ENCODE results near the gene NRIP3. TPM values are rescaled to one million over a fixed set of nuclear protein-coding genes. Genes with fewer than 3 reads are reported as not detected.
"Not testable (repeated sequence)": the region's sequence is repeated elsewhere in the genome, so short reads cannot be mapped to it uniquely, and the experiment has no call there.

The NRIP3 gene
- total RNA-seq, 4 donors from 2014 or later, result 0.23 to 2.7 (median 0.89) TPM

DNA sequence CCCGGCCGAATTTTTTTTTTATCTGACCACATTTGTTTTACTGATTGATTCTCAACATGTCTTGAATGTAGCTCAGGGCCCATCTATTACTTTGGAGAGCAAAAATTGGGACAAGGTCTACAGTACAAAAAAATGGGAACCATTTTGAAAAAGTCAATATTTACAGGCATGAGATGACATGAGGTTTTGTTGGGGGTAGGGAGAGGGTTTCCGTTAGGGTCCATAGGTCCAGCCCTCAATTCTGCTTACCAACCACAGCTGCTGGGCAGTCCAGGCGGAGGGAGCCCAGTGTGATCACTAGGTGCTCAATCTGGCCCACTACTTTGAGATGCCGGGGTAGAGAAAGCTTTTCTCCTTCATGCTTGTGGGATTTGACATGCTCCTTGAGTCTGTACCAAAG is 18.3 kb downstream of the NRIP3 start:
- no peaks in the 10 kb centered on the region for H3K4me1 ChIP-seq
- H3K4me3 ChIP-seq, result no peak overlapping the region
- no peaks in the 10 kb centered on the region for H3K9me3 ChIP-seq
- TF ChIP-seq POLR2AphosphoS5 (IDR thresholded peaks at IDR 0.05), result no peak
- TF ChIP-seq POLR2A (IDR thresholded peaks at IDR 0.05), result no peak
- TF ChIP-seq, protein P1, sequence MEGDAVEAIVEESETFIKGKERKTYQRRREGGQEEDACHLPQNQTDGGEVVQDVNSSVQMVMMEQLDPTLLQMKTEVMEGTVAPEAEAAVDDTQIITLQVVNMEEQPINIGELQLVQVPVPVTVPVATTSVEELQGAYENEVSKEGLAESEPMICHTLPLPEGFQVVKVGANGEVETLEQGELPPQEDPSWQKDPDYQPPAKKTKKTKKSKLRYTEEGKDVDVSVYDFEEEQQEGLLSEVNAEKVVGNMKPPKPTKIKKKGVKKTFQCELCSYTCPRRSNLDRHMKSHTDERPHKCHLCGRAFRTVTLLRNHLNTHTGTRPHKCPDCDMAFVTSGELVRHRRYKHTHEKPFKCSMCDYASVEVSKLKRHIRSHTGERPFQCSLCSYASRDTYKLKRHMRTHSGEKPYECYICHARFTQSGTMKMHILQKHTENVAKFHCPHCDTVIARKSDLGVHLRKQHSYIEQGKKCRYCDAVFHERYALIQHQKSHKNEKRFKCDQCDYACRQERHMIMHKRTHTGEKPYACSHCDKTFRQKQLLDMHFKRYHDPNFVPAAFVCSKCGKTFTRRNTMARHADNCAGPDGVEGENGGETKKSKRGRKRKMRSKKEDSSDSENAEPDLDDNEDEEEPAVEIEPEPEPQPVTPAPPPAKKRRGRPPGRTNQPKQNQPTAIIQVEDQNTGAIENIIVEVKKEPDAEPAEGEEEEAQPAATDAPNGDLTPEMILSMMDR (IDR thresholded peaks at IDR 0.05), result no peak
- no peak for TF ChIP-seq EP300 (IDR thresholded peaks at IDR 0.05)
- 94% methylated on average over 5 of the region's 5 CpGs for WGBS
- no peaks in the 10 kb centered on the region for H3K27me3 ChIP-seq
- H3K27ac ChIP-seq, result no peak overlapping the region
- DNase-seq (ENCODE audit: low spot score in 2 of 2), result no peak
- H3K36me3 ChIP-seq, result no peaks in the 10 kb centered on the region

GRCh38 chr11:8983552-8983951 is 20.2 kb downstream of the NRIP3 start:
- no peak for TF ChIP-seq POLR2A (IDR thresholded peaks at IDR 0.05)
- TF ChIP-seq, protein P1 (IDR thresholded peaks at IDR 0.05), result no peak
- TF ChIP-seq POLR2AphosphoS5 (IDR thresholded peaks at IDR 0.05), result no peak
- no peak for TF ChIP-seq EP300 (IDR thresholded peaks at IDR 0.05)
- 75% methylated on average over 2 of the region's 2 CpGs for WGBS
- Histone ChIP-seq H3K4me1 (no peaks in the 10 kb centered on the region), H3K36me3 (no peaks in the 10 kb centered on the region), H3K27me3 (no peaks in the 10 kb centered on the region), H3K9me3 (no peaks in the 10 kb centered on the region), H3K27ac (no peak overlapping the region), H3K4me3 (no peak overlapping the region)
- DNase-seq (ENCODE audit: low spot score in 2 of 2), result no peak

DNA sequence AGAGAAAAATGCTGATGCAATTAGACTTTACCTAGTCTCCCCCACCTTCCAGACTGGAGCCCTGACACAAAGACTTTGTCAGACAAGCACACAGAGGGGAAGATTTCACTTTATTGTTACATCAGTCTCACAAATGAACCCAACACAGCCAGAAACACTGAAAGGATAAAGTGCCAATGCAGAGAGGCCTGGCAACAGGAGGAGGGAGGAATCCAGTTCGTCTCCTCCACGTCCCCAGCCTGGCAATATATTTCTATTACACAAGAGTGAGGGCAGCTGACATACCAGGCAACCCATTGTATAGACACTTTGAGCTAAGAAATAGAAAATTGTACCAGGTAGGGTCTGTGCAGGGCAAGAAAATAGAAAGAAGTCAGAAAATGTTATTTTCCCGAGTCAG is 23.3 kb downstream of the NRIP3 start:
- H3K9me3 ChIP-seq, result no peaks in the 10 kb centered on the region
- H3K27ac ChIP-seq, result no peak overlapping the region
- H3K36me3 ChIP-seq, result no peaks in the 10 kb centered on the region
- TF ChIP-seq, protein P1 (IDR thresholded peaks at IDR 0.05), result no peak
- TF ChIP-seq EP300 (IDR thresholded peaks at IDR 0.05), result no peak
- no peak for TF ChIP-seq POLR2A (IDR thresholded peaks at IDR 0.05)
- no peak for TF ChIP-seq POLR2AphosphoS5 (IDR thresholded peaks at IDR 0.05)
- H3K27me3 ChIP-seq, result no peaks in the 10 kb centered on the region
- H3K4me1 ChIP-seq, result no peaks in the 10 kb centered on the region
- H3K4me3 ChIP-seq, result no peak overlapping the region
- WGBS, result 76% methylated on average over 3 of the region's 3 CpGs
- DNase-seq (ENCODE audit: low spot score in 2 of 2), result no peak

DNA sequence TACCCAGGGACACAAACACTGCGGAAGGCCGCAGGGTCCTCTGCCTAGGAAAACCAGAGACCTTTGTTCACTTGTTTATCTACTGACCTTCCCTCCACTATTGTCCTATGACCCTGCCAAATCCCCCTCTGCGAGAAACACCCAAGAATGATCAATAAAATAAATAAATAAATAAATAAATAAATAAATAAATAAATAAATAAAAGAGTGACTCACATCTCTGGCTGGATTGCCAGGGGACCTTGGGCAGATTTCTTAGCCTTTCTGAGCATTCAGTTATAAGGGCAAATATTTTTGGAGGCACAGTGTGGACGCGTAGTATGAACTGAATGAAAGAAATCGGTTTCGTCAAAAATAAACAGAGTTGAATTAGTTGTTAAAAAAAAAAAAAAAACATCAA is 24.4 kb downstream of the NRIP3 start:
- 86% methylated on average over 5 of the region's 7 CpGs for WGBS
- not testable (repeated sequence) for H3K4me3 ChIP-seq

DNA sequence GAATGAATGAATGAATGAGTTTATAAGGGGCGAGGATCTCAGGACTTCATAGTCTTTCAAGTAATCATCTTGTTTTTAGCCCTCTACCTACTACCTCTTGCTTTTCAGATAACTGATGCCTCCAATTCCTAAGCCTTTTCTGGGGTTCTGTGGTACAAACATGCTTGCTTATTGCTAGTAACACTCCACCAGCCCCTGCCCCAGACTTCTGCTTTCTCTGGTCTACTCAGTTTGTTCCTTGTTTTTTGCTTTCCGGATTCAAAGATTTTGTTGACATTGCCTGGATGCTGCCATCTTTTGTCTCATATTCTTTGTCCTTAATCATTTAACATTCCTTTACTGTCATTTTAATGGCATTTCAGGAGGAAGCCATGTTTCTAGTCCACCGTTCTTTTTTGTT is 30.7 kb downstream of the NRIP3 start:
- WGBS, result 79% methylated on average over 3 of the region's 3 CpGs
- H3K27me3 ChIP-seq, result no peaks in the 10 kb centered on the region

More for the DNA sequence above, 24.4 kb downstream of the NRIP3 start:
- not testable (repeated sequence) for H3K9me3 ChIP-seq; DNase-seq (ENCODE audit: low spot score in 2 of 2); H3K27ac ChIP-seq; H3K27me3 ChIP-seq; H3K36me3 ChIP-seq; H3K4me1 ChIP-seq

More for the DNA sequence above, 30.7 kb downstream of the NRIP3 start:
- no peaks in the 10 kb centered on the region for H3K36me3 ChIP-seq
- H3K4me3 ChIP-seq, result no peak overlapping the region
- DNase-seq (ENCODE audit: low spot score in 2 of 2), result no peak
- no peak overlapping the region for H3K27ac ChIP-seq
- TF ChIP-seq POLR2AphosphoS5 (IDR thresholded peaks at IDR 0.05) (no peak), POLR2A (IDR thresholded peaks at IDR 0.05) (no peak), EP300 (IDR thresholded peaks at IDR 0.05) (no peak)
- TF ChIP-seq, protein P1 (IDR thresholded peaks at IDR 0.05), result no peak
- H3K4me1 ChIP-seq, result no peaks in the 10 kb centered on the region
- no peaks in the 10 kb centered on the region for H3K9me3 ChIP-seq
